ENCODE results near the gene MTHFD2L. TPM values are rescaled to one million over a fixed set of nuclear protein-coding genes. Genes with fewer than 3 reads are reported as not detected.

Gene MTHFD2L
- total and polyA plus RNA-seq, 10 of the 15 experiments (the other 5 are each of a cell fraction or from before 2014, with no cell fraction given) = 4.8 to 25.4 (median 14.4) TPM

GRCh38 chr4:74159143-74159709 lies 1.3 kb downstream of the MTHFD2L start (continued):
- TF ChIP-seq SIN3A (IDR thresholded peaks at IDR 0.05; ENCODE audit: low read depth, low read length) = no peak

GRCh38 chr4:74161666-74162450 lies 3.9 kb downstream of the MTHFD2L start:
- ChIA-PET SMC1A (ENCODE audit: uncharacterized antibody, unreplicated experiment) (interaction anchor here (0.6 to 1.2 kb wide), 4 partner anchors 13 to 638 kb away, joined by 3 read pairs; no protein-coding TSS in a partner anchor), CTCF (interaction anchor here (0.8 to 1.7 kb wide), 2 partner anchors 67 to 461 kb away, joined by 3 to 4 read pairs; no protein-coding TSS in a partner anchor), RAD21 (ENCODE audit: unreplicated experiment) (no interaction called here), POLR2A (no interaction called here)
- 63% methylated on average over 3 of the region's 3 CpGs for WGBS (ENCODE audit: insufficient coverage, insufficient replicate concordance, low lambda C conversion rate, missing lambda C conversion rate)
- Histone ChIP-seq H3K27ac (ENCODE audit: control insufficient read depth, insufficient read depth) (no peak overlapping the region), H4K20me1 (ENCODE audit: control insufficient read depth, insufficient read depth) (no peaks in the 10 kb centered on the region), H2AFZ (ENCODE audit: control insufficient read depth, low read depth, low read length) (no peak overlapping the region), H3K4me1 (ENCODE audit: control insufficient read depth, insufficient read depth, low read length) (peaks cover 7% of the 10 kb centered on the region; the same call in 1 of the 2 replicates), H3K79me2 (ENCODE audit: control insufficient read depth, insufficient read depth, low read length) (peaks cover 35% of the 10 kb centered on the region), H3K9me3 (replicated peaks; ENCODE audit: control insufficient read depth, insufficient read depth, low read length) (no peaks in the 10 kb centered on the region), H3K36me3 (ENCODE audit: control insufficient read depth in 2 of 2, insufficient read depth in 2 of 2, low read length in 1 of 2) (peaks cover 0 to 10% of the 10 kb centered on the region in 2 experiments; a peak in 3 of 4 replicates), H3K9ac (ENCODE audit: control insufficient read depth, insufficient read depth, low read length) (no peak overlapping the region), H3K27me3 (replicated peaks in 1 of 2; ENCODE audit: control insufficient read depth in 2 of 2, insufficient read depth in 2 of 2, low read length in 1 of 2) (no peaks in the 10 kb centered on the region), H3K4me3 (no peak overlapping the region), H3K4me2 (ENCODE audit: control insufficient read depth, insufficient read depth) (no peak overlapping the region)
- BruUV-seq (replicated peaks) = no TSS peak
- in situ Hi-C loops (cut with MboI) (loop anchor here (25.0 kb wide), 1 partner anchor 1100 kb away; the partner anchor contains the start of gene COX18), intact Hi-C loops (cut with micrococcal nuclease; ENCODE audit: unreplicated experiment) (no loop called here)
- no peak for ATAC-seq
- no peak for FAIRE-seq
- no peak for DNase-seq (ENCODE audit: low read depth, low spot score)
- TF ChIP-seq STAT1 (conservative IDR thresholded peaks at IDR 0.05) (no peak), SRF (IDR thresholded peaks at IDR 0.05; ENCODE audit: low read depth in 2 of 2, low read length in 2 of 2) (no peak), TCF12 (IDR thresholded peaks at IDR 0.05; ENCODE audit: low read depth, low read length) (no peak), USF2 (IDR thresholded peaks at IDR 0.05; ENCODE audit: borderline replicate concordance, low read depth, low read length) (no peak), BHLHE40 (IDR thresholded peaks at IDR 0.05; ENCODE audit: borderline replicate concordance in 1 of 2, low read depth in 2 of 2, low read length in 1 of 2) (no peak), CREM (IDR thresholded peaks at IDR 0.05; ENCODE audit: low read depth) (no peak), NR2C2 (IDR thresholded peaks at IDR 0.05; ENCODE audit: borderline replicate concordance, control insufficient read depth, insufficient read length, low read depth) (no peak), RELA (IDR thresholded peaks at IDR 0.05; ENCODE audit: borderline replicate concordance, partially characterized antibody) (no peak), MTA2 (IDR thresholded peaks at IDR 0.05; ENCODE audit: low read depth) (no peak), RB1 (IDR thresholded peaks at IDR 0.05; ENCODE audit: borderline replicate concordance) (no peak), ZNF24 (IDR thresholded peaks at IDR 0.05) (no peak), SPI1 (IDR thresholded peaks at IDR 0.05; ENCODE audit: borderline replicate concordance, insufficient read depth, low read depth, low read length) (no peak), HDGF (IDR thresholded peaks at IDR 0.05) (no peak), MLLT1 (IDR thresholded peaks at IDR 0.05) (no peak), MAX (IDR thresholded peaks at IDR 0.05; ENCODE audit: low read depth, low read length) (no peak), WRNIP1 (IDR thresholded peaks at IDR 0.05; ENCODE audit: borderline replicate concordance, low read depth, low read length) (no peak), IKZF2 (IDR thresholded peaks at IDR 0.05) (no peak), PAX5 (IDR thresholded peaks at IDR 0.05; ENCODE audit: borderline replicate concordance, low read depth, low read length) (no peak)
